ENCODE results near the gene PSMB3. TPM values are rescaled to one million over a fixed set of nuclear protein-coding genes. Genes with fewer than 3 reads are reported as not detected.

Gene PSMB3
- total and polyA plus RNA-seq, 7 donors, result 135 to 280 (median 198) TPM

- WGBS, 2 donors, result 1% methylated on average over 100 of the region's 100 CpGs
Observed at GRCh38 chr17:38704606-38705522, 47.7 kb upstream of the PSMB3 start, which contains the start of gene MLLT6. Gene MLLT6 (plus strand): TSS chr17:38705273. CDS start chr17:38705633, 360 bp downstream.

DNA sequence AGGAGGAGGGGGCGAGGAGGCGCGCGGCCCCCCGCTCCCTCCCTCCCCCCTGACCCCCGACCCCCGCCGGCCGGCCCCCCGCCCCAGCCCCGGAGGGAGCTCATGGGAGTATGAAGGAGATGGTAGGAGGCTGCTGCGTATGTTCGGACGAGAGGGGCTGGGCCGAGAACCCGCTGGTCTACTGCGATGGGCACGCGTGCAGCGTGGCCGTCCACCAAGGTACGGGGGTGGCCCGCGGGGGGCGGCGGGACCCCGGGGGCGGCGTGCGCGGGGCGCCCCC lies 47.1 kb upstream of the PSMB3 start:
- intact Hi-C loops (cut with DNase I), result loop anchor here (2.0 kb wide), 1 partner anchor 29 kb away; no protein-coding TSS in a partner anchor
- Histone ChIP-seq H3K4me1 (peaks cover 0 to 53% (median 33%) of the 10 kb centered on the region in 4 donors), H3K9me3 (no peaks in the 10 kb centered on the region), H3K4me3 (peak overlapping the region; percentile 81 to 98 (median 96)), H3K27ac (peak overlapping the region; percentile 92 to 99 (median 96)), H3K36me3 (peaks cover 0 to 36% (median 13%) of the 10 kb centered on the region in 4 donors), H3K27me3 (no peaks in the 10 kb centered on the region)
- no peak for DNase-seq
- TF ChIP-seq, protein P1, sequence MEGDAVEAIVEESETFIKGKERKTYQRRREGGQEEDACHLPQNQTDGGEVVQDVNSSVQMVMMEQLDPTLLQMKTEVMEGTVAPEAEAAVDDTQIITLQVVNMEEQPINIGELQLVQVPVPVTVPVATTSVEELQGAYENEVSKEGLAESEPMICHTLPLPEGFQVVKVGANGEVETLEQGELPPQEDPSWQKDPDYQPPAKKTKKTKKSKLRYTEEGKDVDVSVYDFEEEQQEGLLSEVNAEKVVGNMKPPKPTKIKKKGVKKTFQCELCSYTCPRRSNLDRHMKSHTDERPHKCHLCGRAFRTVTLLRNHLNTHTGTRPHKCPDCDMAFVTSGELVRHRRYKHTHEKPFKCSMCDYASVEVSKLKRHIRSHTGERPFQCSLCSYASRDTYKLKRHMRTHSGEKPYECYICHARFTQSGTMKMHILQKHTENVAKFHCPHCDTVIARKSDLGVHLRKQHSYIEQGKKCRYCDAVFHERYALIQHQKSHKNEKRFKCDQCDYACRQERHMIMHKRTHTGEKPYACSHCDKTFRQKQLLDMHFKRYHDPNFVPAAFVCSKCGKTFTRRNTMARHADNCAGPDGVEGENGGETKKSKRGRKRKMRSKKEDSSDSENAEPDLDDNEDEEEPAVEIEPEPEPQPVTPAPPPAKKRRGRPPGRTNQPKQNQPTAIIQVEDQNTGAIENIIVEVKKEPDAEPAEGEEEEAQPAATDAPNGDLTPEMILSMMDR (IDR thresholded peaks at IDR 0.05), result no peak
- TF ChIP-seq EP300 (IDR thresholded peaks at IDR 0.05), result no peak
- 0% methylated on average over 30 to 31 of the region's 32 CpGs for WGBS, 2 donors

More at GRCh38 chr17:38704606-38705522, 47.7 kb upstream of the PSMB3 start, which contains the start of gene MLLT6:
- peak within 1 kb of the TSS; percentile 92 to 99 (median 96) for H3K27ac ChIP-seq
- TF ChIP-seq, protein P1 (IDR thresholded peaks at IDR 0.05), result no peak
- peak in 3 of 4 donors; percentile 47 to 73 (median 57) for TF ChIP-seq POLR2AphosphoS5 (IDR thresholded peaks at IDR 0.05)
- DNase-seq, result peak; percentile 91
- H3K36me3 ChIP-seq, result peaks cover 0 to 30% (median 10%) of the 10 kb centered on the region in 4 donors
- H3K4me1 ChIP-seq, result peaks cover 0 to 53% (median 33%) of the 10 kb centered on the region in 4 donors
- intact Hi-C loops (cut with DNase I), result loop anchor here (2.0 kb wide), 1 partner anchor 28 kb away; no protein-coding TSS in a partner anchor
- peak within 1 kb of the TSS; percentile 81 to 98 (median 96) for H3K4me3 ChIP-seq
- no peaks in the 10 kb centered on the region for H3K9me3 ChIP-seq
- no peaks in the 10 kb centered on the region for H3K27me3 ChIP-seq

GRCh38 chr17:38705803-38706504 lies 46.6 kb upstream of the PSMB3 start:
- H3K4me1 ChIP-seq, result peaks cover 0 to 53% (median 32%) of the 10 kb centered on the region in 4 donors
- intact Hi-C loops (cut with DNase I), result loop anchor here (2.0 kb wide), 2 partner anchors 23 to 29 kb away; no protein-coding TSS in a partner anchor
- peaks cover 0 to 40% (median 14%) of the 10 kb centered on the region in 4 donors for H3K36me3 ChIP-seq
- no peaks in the 10 kb centered on the region for H3K9me3 ChIP-seq
- H3K27me3 ChIP-seq, result no peaks in the 10 kb centered on the region
- peak; percentile 87 for DNase-seq
- peak overlapping the region; percentile 81 to 98 (median 96) for H3K4me3 ChIP-seq
- 1% methylated on average over 38 of the region's 38 CpGs for WGBS, 2 donors
- TF ChIP-seq POLR2A (IDR thresholded peaks at IDR 0.05) (no peak), POLR2AphosphoS5 (IDR thresholded peaks at IDR 0.05) (peak in 2 of 4 donors; percentile 33 to 35)
- H3K27ac ChIP-seq, result peak overlapping the region; percentile 92 to 99 (median 96)

DNA sequence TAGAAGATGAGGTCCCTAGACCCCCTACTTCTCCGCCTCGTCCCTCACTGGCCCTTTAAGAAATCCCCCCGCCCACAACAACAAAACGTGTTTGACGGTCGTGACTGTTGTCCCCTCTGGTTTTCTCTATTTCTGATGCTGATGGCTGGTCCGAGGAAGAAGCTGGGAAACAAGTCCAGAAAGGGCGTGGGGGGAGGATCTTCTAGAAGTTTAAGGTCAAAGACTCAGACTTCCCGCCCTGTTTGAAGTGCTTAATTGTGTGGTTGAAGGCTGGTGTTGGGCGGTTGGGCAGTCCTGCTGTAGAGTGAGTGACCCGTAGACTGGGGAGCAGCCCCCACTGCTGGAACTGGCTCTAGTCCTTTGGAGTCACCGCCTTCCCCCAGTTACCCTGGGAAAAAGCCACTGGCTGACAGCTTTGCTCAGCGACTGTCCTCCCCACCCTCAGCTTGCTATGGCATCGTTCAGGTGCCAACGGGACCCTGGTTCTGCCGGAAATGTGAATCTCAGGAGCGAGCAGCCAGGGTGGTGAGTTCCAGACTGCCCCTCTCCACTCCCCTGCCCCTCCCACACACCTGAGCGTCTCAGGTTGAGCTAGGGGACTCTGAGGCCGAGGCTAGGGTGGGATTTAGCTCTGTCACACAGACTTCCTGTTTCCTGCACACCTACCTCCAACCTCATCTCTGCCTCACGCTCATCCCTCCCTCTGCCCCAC lies 45.9 kb upstream of the PSMB3 start:
- peak overlapping the region; percentile 92 to 99 (median 96) for H3K27ac ChIP-seq
- H3K27me3 ChIP-seq, result no peaks in the 10 kb centered on the region
- peaks cover 0 to 46% (median 26%) of the 10 kb centered on the region in 4 donors for H3K4me1 ChIP-seq
- intact Hi-C loops (cut with DNase I), result loop anchor here (2.0 kb wide), 1 partner anchor 22 kb away; no protein-coding TSS in a partner anchor
- peak overlapping the region; percentile 81 to 98 (median 96) for H3K4me3 ChIP-seq
- TF ChIP-seq POLR2AphosphoS5 (IDR thresholded peaks at IDR 0.05), result no peak
- TF ChIP-seq, protein P1 (IDR thresholded peaks at IDR 0.05), result no peak
- TF ChIP-seq EP300 (IDR thresholded peaks at IDR 0.05), result no peak
- H3K9me3 ChIP-seq, result no peaks in the 10 kb centered on the region
- WGBS, 2 donors, result 4 to 11% methylated on average over 20 of the region's 20 CpGs
- no peak for DNase-seq
- H3K36me3 ChIP-seq, result peaks cover 0 to 47% (median 21%) of the 10 kb centered on the region in 4 donors
